Stimulated activated naive B cell treated with anti-CD40 and anti-IgM and Interleukin-4, amounts not matched to agents 10 μg/mL and 1 μg/mL and 100 μg/mL, for 72 hours (primary cell): Measurements from ENCODE around the gene SINHCAF.

ENCODE experiments used
- ATAC-seq, 2 donors: fragments of 150-1000 bp; cut with Tn5 transposase; replicated peaks; 2 replicates each; pipeline ENCODE4 v1.10.0; 2021; ENCODE audit warnings: moderate library complexity in 1 of 2
- DNase-seq: peaks from one replicate; pipeline ENCODE4 v3.0.0; 2021
- H3K27ac Mint-ChIP-seq: one replicate; pipeline ENCODE4 v1.8.0; 2022; ENCODE audit warnings: mild to moderate bottlenecking, mixed read lengths
- H3K27me3 Mint-ChIP-seq, 2 donors: one replicate each; pipeline ENCODE4 v1.8.0; 2022; ENCODE audit warnings: mixed read lengths in 2 of 2
- H3K36me3 Mint-ChIP-seq, 2 donors: one replicate each; pipeline ENCODE4 v1.8.0; 2022; ENCODE audit warnings: mixed read lengths in 2 of 2, mild to moderate bottlenecking in 1 of 2
- H3K4me1 Mint-ChIP-seq, 2 donors: one replicate each; pipeline ENCODE4 v1.8.0; 2022; ENCODE audit warnings: mixed read lengths in 2 of 2, mild to moderate bottlenecking in 1 of 2
- H3K4me3 Mint-ChIP-seq, 2 donors: one replicate each; pipeline ENCODE4 v1.8.0; 2022; ENCODE audit warnings: mild to moderate bottlenecking in 2 of 2, mixed read lengths in 2 of 2, moderate library complexity in 1 of 2
- H3K9me3 Mint-ChIP-seq, 2 donors: one replicate each; pipeline ENCODE4 v1.8.0; 2022; ENCODE audit warnings: mixed read lengths in 2 of 2, mild to moderate bottlenecking in 1 of 2

SINHCAF gene

GRCh38 chr12:31322801-31323207, 3.1 kb downstream of the SINHCAF start:
- Mint-ChIP-seq H3K27ac (peak overlapping the region; percentile 73), H3K36me3 (peaks cover 20 to 26% of the 10 kb centered on the region in 2 donors), H3K27me3 (no peaks in the 10 kb centered on the region), H3K9me3 (peaks cover 0 to 3% of the 10 kb centered on the region in 2 donors), H3K4me1 (peaks cover 35 to 65% of the 10 kb centered on the region in 2 donors), H3K4me3 (peak overlapping the region; percentile 86 to 99)
- no peak for ATAC-seq
- DNase-seq, result no peak

- H3K27me3 Mint-ChIP-seq, result no peaks in the 10 kb centered on the region
- ATAC-seq (no peak), DNase-seq (no peak)
- H3K9me3 Mint-ChIP-seq, result peaks cover 0 to 3% of the 10 kb centered on the region in 2 donors
- H3K36me3 Mint-ChIP-seq, result peaks cover 20 to 26% of the 10 kb centered on the region in 2 donors
- H3K27ac Mint-ChIP-seq, result peak overlapping the region; percentile 90
- H3K4me3 Mint-ChIP-seq, result peak overlapping the region; percentile 58 to 74
- H3K4me1 Mint-ChIP-seq, result peaks cover 39 to 75% of the 10 kb centered on the region in 2 donors
These were observed 4.1 kb downstream of the SINHCAF start for GRCh38 chr12:31321897-31322228.

GRCh38 chr12:31321186-31321896, 4.6 kb downstream of the SINHCAF start:
- Mint-ChIP-seq H3K27ac (peak overlapping the region; percentile 90), H3K27me3 (no peaks in the 10 kb centered on the region), H3K4me3 (peak overlapping the region; percentile 58 to 74), H3K36me3 (peaks cover 20 to 26% of the 10 kb centered on the region in 2 donors), H3K9me3 (peaks cover 0 to 3% of the 10 kb centered on the region in 2 donors), H3K4me1 (peaks cover 39 to 75% of the 10 kb centered on the region in 2 donors)
- DNase-seq, result no peak
- no peak for ATAC-seq

- Mint-ChIP-seq H3K27me3 (no peaks in the 10 kb centered on the region), H3K4me1 (peaks cover 43 to 86% of the 10 kb centered on the region in 2 donors), H3K9me3 (peaks cover 0 to 3% of the 10 kb centered on the region in 2 donors), H3K36me3 (peaks cover 18% of the 10 kb centered on the region in 2 donors), H3K27ac (peak overlapping the region; percentile 74), H3K4me3 (peak overlapping the region; percentile 82 to 89)
- ATAC-seq, result no peak
- DNase-seq, result no peak
These were observed 7.2 kb downstream of the SINHCAF start for GRCh38 chr12:31318657-31319269.

- Mint-ChIP-seq H3K27ac (peak overlapping the region; percentile 86), H3K36me3 (peaks cover 14 to 18% of the 10 kb centered on the region in 2 donors), H3K4me1 (peaks cover 39 to 78% of the 10 kb centered on the region in 2 donors), H3K27me3 (no peaks in the 10 kb centered on the region), H3K9me3 (peaks cover 0 to 3% of the 10 kb centered on the region in 2 donors), H3K4me3 (peak overlapping the region; percentile 82 to 89)
- DNase-seq (no peak), ATAC-seq (peak; percentile 28 to 40)
These were observed 8.2 kb downstream of the SINHCAF start for GRCh38 chr12:31317471-31318395.

- peaks cover 12 to 27% of the 10 kb centered on the region in 2 donors for H3K36me3 Mint-ChIP-seq
- DNase-seq (no peak), ATAC-seq (peak; percentile 65 to 72)
- H3K4me3 Mint-ChIP-seq, result peak overlapping the region; percentile 82 to 89
- H3K27ac Mint-ChIP-seq, result peak overlapping the region; percentile 86
- peaks cover 39 to 78% of the 10 kb centered on the region in 2 donors for H3K4me1 Mint-ChIP-seq
- peaks cover 0 to 3% of the 10 kb centered on the region in 2 donors for H3K9me3 Mint-ChIP-seq
- H3K27me3 Mint-ChIP-seq, result no peaks in the 10 kb centered on the region
These were observed 9.1 kb downstream of the SINHCAF start for GRCh38 chr12:31316891-31317290.

GRCh38 chr12:31315784-31316465, 10.0 kb downstream of the SINHCAF start:
- H3K9me3 Mint-ChIP-seq, result peaks cover 0 to 3% of the 10 kb centered on the region in 2 donors
- H3K36me3 Mint-ChIP-seq, result peaks cover 18 to 34% of the 10 kb centered on the region in 2 donors
- no peak overlapping the region for H3K4me3 Mint-ChIP-seq

GRCh38 chr12:31315044-31315715, 10.8 kb downstream of the SINHCAF start:
- Mint-ChIP-seq H3K4me3 (no peak overlapping the region), H3K36me3 (peaks cover 20 to 39% of the 10 kb centered on the region in 2 donors), H3K27me3 (no peaks in the 10 kb centered on the region), H3K4me1 (peaks cover 42 to 77% of the 10 kb centered on the region in 2 donors), H3K27ac (no peak overlapping the region), H3K9me3 (peaks cover 0 to 3% of the 10 kb centered on the region in 2 donors)
- DNase-seq (no peak), ATAC-seq (no peak)

More at GRCh38 chr12:31315784-31316465, 10.0 kb downstream of the SINHCAF start:
- Mint-ChIP-seq H3K27me3 (no peaks in the 10 kb centered on the region), H3K4me1 (peaks cover 42 to 77% of the 10 kb centered on the region in 2 donors), H3K27ac (no peak overlapping the region)
- ATAC-seq (no peak), DNase-seq (no peak)

- Mint-ChIP-seq H3K4me1 (peaks cover 22 to 75% of the 10 kb centered on the region in 2 donors), H3K9me3 (no peaks in the 10 kb centered on the region), H3K4me3 (no peak overlapping the region), H3K27ac (no peak overlapping the region), H3K36me3 (peaks cover 20 to 33% of the 10 kb centered on the region in 2 donors), H3K27me3 (no peaks in the 10 kb centered on the region)
- DNase-seq (no peak), ATAC-seq (no peak)
These were observed 13.5 kb downstream of the SINHCAF start for GRCh38 chr12:31312431-31312830.

GRCh38 chr12:31311634-31312258, 14.2 kb downstream of the SINHCAF start:
- H3K9me3 Mint-ChIP-seq, result no peaks in the 10 kb centered on the region
- ATAC-seq, result no peak
- peaks cover 23 to 36% of the 10 kb centered on the region in 2 donors for H3K36me3 Mint-ChIP-seq
- DNase-seq, result no peak
- no peak overlapping the region for H3K27ac Mint-ChIP-seq
- no peak overlapping the region for H3K4me3 Mint-ChIP-seq
- H3K4me1 Mint-ChIP-seq, result peaks cover 29 to 76% of the 10 kb centered on the region in 2 donors
- no peaks in the 10 kb centered on the region for H3K27me3 Mint-ChIP-seq

- H3K4me1 Mint-ChIP-seq, result peaks cover 34 to 87% of the 10 kb centered on the region in 2 donors
- H3K4me3 Mint-ChIP-seq, result no peak overlapping the region
- ATAC-seq (no peak), DNase-seq (no peak)
- peaks cover 27 to 37% of the 10 kb centered on the region in 2 donors for H3K36me3 Mint-ChIP-seq
- H3K27me3 Mint-ChIP-seq, result no peaks in the 10 kb centered on the region
- H3K9me3 Mint-ChIP-seq, result no peaks in the 10 kb centered on the region
- peak overlapping the region; percentile 56 for H3K27ac Mint-ChIP-seq
These were observed 15.5 kb downstream of the SINHCAF start for GRCh38 chr12:31310488-31310887.

- Mint-ChIP-seq H3K9me3 (no peaks in the 10 kb centered on the region), H3K36me3 (peaks cover 29 to 45% of the 10 kb centered on the region in 2 donors), H3K4me3 (no peak overlapping the region), H3K27ac (no peak overlapping the region), H3K27me3 (no peaks in the 10 kb centered on the region), H3K4me1 (peaks cover 33 to 79% of the 10 kb centered on the region in 2 donors)
- DNase-seq, result no peak
- ATAC-seq, result no peak
These were observed 16.7 kb downstream of the SINHCAF start for GRCh38 chr12:31309279-31309678.

GRCh38 chr12:31308116-31308515, 17.8 kb downstream of the SINHCAF start:
- Mint-ChIP-seq H3K27ac (no peak overlapping the region), H3K27me3 (no peaks in the 10 kb centered on the region), H3K9me3 (no peaks in the 10 kb centered on the region), H3K4me1 (peaks cover 36 to 83% of the 10 kb centered on the region in 2 donors), H3K36me3 (peaks cover 32 to 47% of the 10 kb centered on the region in 2 donors), H3K4me3 (no peak overlapping the region)
- no peak for ATAC-seq
- DNase-seq, result no peak
